Measurements from ENCODE around the gene ACTL9.

- TF ChIP-seq POLR2A (IDR thresholded peaks at IDR 0.05): no peak
- TF ChIP-seq, protein P1, sequence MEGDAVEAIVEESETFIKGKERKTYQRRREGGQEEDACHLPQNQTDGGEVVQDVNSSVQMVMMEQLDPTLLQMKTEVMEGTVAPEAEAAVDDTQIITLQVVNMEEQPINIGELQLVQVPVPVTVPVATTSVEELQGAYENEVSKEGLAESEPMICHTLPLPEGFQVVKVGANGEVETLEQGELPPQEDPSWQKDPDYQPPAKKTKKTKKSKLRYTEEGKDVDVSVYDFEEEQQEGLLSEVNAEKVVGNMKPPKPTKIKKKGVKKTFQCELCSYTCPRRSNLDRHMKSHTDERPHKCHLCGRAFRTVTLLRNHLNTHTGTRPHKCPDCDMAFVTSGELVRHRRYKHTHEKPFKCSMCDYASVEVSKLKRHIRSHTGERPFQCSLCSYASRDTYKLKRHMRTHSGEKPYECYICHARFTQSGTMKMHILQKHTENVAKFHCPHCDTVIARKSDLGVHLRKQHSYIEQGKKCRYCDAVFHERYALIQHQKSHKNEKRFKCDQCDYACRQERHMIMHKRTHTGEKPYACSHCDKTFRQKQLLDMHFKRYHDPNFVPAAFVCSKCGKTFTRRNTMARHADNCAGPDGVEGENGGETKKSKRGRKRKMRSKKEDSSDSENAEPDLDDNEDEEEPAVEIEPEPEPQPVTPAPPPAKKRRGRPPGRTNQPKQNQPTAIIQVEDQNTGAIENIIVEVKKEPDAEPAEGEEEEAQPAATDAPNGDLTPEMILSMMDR (IDR thresholded peaks at IDR 0.05): no peak
- no peak for TF ChIP-seq POLR2AphosphoS5 (IDR thresholded peaks at IDR 0.05; ENCODE audit: insufficient read depth in 1 of 2, low read depth in 1 of 2)
Measured at GRCh38 chr19:8684001-8684902, 14.3 kb downstream of the ACTL9 start.
